Midbrain (tissue), 1 donor: Measurements from ENCODE around the gene ARNT2.

Source experiments
- DNase-seq: peaks from one replicate; lab custom pipeline; 2025; lab: John Stamatoyannopoulos, UW

Gene ARNT2

DNA sequence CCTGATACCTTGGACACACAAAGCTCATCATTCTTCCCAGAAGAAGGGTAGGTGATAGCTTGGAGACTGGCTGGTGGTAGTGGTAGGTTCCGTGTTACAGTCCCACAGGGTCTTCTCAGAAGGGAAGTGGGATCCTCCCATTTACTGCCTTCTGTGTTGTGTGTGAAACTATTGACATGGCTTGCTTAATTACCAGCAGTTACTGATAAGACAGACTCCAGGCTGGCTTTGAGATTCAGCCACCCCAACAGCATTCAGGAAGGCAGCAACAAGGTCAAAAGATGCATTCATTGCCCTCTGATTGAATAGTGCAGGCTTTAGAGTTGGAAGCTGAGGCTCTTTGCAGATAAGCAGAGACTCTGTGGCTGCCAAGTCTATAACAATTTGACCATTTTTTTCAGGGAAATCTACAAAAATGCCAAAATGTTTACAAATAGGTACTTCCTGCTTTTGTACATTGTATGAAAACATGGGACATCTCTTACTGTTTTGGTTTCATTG lies 7.7 kb downstream of the ARNT2 start:
- DNase-seq, result no peak

DNA sequence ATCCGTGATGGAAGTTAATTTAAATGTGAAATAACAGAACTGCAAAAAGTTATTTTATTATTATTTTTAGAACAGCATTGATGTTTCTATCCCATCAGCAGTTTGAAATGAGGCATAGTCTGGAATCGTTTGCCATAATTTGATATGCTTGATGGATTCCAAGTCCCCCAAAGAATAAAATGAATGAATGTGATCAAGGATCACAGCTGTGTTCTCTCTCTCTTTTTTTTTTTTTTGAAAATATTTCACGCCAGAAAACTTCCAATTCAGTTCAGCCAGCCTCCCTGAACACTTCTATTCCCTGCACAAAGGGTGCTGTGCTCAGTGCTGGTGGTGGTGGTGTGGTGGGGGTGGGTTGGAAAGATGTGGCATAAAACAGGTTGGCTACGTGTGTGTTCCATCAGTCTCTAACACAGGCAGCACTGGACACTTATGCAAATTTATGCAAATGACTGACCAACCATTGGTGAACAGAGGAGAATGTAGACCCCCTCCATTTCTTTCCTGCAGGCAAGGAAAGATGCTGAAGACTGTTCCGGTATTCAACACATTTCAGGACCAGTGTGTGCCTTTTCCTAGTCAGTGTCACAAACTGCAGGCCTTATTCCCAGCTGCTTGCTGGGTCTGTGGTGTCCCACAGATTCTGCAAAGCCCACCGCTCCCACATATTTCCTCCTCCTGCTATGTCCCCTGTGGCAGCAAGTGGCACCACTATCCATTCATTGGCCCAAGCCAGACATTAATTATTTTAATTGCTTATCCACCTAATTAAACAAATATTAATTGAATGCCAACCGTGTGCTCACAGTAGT lies 10.6 kb downstream of the ARNT2 start:
- DNase-seq, result no peak

DNA sequence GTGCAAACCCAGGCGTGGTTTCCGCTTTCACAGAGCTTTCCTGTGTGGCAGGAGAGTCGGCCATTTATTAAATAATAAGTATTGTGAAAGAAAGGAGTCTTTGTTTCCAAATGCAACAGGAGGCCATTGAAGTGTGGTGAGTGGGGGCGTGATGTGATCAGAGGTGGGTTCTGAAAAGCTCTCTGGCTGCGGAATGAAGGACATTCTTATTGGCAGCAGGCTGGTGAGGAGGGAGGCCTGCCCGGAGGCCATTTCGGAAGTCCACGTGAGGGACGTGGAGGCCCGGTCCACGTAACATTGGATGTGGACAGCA lies 11.1 kb downstream of the ARNT2 start:
- DNase-seq, result peak; percentile 26

DNA sequence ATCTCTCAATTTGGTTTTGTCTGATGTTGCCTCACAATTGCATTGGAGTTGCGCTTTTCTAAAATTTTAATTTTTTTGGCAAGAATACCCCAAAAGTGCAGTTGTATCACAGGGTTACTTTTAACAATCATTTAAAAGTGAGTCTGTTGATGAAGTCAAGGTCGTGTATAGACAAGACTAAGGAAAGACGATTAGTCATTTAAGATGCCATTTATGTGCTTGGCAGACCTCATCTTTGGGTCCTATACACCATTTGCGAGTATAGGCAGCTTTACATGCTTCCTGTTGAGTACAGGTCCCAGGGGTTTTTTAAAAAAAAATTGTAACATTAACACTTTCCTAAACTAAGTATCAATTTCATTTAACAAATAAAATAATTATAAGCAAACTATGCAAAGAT lies 12.5 kb downstream of the ARNT2 start:
- no peak for DNase-seq

DNA sequence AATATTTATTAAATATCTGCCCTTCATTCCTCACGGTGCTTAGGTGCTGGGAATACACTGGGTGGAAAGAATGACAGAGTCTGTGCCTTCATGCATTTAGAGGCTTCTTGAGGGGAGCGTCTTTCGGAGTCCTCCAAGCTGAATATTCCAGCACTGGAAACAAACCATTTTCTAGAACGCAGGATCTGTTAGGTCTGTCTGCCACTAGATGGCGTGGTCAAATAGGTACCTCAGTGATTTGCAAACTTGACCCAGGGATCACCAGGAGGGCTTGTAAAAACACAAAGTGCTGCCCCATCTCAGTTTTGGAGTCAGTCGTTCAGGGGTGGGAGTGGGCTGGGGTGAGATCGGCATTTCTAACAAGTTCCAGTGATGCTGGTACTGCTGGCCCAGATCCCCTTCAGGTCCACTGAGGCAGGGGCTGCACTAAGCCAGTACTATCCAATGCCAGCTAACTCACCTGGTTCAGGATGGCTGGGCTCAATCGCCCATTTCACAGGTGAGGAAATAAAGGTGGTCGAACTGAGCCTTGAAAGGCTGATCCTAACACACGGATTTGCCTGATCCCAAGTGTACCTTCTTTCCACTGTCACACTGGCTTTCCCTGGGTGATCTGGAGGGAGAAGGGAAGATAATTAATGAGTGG lies 14.8 kb downstream of the ARNT2 start:
- peak; percentile 27 for DNase-seq

DNA sequence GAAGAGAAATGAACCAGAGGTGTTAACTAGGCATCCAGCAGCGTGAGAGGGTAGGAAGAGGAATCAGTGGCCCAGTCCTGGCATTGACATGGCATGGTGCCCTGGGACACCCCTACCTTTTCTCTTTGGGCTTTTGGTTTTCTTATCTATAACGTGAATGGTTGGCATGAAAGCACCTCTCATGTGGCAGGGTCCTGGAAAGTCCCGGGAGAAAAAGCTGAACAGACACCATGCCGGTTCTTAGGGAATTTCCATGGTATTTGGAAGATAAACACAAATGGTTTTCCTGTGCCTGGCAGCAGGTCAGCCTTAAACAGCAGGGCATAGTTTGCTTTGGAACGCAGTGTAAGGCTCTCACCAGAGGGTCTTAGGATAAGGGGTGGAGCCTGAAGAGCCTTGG lies 15.4 kb downstream of the ARNT2 start:
- no peak for DNase-seq

DNA sequence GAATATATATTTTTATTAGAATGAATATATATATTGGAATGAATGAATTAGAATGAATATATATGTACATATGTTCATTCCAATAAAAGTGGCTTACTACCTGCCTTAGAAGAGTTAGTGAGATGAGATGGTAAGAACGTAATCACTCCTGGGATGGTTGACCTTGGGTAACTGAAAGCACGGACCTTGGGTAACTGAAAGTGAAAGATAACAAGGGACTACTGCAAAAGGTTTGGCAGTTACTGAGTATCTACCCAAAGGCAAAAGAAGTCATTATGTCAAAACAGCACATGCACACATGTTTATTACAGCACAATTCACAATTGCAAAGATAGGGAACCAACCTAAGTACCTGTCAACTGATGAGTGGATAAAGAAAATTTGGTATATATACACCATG lies 16.5 kb downstream of the ARNT2 start:
- DNase-seq, result no peak

DNA sequence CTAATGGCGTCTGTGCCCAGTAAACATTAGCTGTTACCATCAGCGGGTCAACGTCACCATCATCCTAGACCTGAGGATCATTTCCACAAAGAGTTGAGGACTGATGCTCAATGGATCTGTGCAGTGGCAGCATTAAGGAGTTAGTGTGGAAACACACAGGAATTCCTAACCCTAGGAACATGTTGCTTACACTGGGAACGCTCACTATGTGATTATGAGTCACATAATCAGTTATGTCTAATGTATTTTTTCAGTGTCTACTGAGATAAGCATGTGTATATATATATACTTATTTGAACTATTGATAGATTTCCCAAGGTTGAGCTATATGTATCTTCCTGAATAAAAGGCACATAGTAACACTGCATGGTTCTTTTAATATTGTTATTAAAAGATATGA lies 19.0 kb downstream of the ARNT2 start:
- DNase-seq, result no peak

DNA sequence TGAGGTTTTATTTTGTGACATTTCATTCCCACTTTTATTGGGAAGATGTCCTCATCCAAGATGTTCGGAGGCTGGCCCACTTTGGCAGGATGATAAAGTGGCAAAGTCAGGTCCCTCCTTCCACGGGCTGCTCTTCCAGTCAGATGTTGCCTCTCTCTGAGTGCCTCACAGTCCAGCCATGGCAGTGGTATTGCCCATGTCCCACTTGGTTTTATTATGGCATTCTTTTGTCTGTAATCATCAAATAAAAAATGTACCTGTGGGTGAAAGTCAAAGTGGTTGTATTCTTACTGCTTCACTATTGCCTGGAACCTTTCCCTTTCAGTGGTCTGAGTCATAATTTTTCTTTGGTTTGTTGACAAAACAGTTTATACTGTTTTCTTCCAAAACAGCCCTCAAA lies 20.2 kb downstream of the ARNT2 start:
- no peak for DNase-seq

DNA sequence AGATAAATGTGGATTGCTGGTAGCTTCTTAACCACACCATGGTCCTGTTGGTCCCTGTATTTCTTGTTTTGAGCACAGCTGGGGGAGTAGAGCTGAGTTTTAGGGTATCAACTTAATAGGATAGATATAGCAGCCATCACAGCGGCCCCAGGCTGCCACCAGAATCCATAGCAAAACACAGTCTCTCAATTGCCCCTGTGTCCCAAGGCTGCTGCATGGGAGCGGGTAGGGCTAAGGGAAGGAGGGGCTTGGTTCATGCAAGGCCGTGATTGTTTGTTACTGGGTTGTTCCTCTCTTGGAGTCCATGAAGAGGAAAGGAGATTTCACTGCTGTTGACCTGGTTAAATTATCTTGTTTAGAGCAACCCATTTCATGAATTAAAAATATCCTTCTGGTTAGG lies 22.1 kb downstream of the ARNT2 start:
- peak; percentile 78 for DNase-seq

DNA sequence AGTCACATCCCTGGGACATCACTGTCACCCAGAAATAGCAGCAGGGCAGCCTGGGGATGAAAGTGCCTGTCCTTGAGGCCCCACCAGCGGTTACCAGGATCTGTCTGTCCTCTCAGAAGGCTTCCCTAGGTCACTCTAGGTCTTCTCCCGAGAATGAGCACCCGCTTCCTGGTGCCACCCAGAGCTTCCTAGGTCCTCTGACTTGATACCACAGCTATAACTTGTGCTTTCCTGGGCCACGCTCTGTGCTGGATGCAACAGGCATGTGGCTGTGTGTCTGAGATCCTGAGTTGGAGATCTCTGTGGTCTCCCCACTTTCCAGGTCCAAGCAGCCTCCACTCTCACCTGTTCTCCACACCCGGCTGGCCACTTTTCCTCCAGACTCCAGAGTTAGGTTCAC lies 25.8 kb downstream of the ARNT2 start:
- no peak for DNase-seq

DNA sequence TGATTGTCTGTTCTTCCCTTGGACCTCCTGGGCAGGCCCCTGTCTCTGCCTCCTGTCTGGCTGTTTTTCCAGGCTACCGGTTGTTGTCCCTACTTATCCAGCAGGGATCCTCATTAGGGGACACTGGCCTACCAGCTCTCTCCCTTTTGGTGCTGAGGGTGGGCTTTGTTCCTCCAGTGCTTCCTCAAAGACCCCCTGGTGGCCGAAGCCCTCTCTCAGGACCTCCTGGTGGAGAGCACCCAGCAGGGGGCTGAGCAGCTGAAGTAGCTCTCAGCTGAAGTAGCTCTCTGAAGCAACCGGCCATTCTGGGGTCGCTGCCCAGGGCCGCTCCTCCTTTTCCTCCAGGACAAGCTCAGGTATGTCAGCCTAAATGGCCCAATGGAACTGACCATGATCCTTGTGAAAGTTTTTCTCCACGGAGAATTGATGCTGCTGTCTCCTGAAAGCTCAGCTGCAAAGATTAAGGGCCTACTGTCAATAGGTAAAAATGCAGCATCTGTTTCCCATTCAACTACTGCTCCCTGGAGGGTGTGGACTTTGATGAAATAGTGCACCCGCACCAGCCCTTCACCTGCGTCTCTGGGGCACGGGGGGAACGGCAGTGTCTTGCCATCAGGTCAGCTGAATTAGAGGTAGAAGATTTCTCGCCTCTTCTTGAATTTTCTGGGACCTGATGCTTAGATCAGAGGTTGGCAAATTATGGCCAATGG lies 27.6 kb downstream of the ARNT2 start:
- DNase-seq, result no peak

DNA sequence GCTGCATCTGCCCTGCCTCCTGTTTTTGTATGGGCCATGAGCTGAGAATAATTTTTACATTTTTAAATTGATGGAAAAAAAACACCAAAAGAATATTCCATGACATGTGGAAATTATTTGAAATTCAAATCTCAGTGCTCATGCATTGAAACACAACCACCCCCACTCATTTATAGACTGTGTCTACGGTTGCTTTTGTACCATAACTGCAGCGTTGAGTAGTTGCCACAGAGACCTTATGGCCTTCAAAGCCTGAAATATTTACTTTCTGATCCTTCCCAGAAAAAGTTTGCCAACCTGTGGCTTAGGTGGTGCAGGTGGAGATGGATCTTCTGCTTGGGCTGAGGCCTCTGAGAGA lies 28.1 kb downstream of the ARNT2 start:
- DNase-seq, result no peak

DNA sequence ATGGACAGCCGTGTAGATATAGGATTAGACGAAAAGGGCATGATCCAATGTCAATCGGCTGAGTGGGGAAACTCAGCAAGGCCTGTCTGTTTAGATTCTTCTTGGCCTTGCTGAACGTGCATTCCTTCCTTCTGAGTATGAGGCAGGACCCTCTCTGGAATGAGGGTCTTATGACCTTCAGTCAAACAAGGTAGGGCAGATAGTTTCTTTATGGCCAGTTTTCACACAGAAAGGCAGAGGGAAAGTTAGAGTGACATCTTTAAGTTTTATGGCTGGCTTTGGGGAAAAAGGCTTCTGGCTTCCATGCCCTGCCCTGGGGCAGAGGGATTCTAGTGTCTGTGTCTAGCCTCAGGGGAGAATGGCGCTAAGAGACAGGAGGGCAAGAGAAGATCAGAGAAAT lies 29.7 kb downstream of the ARNT2 start:
- DNase-seq, result no peak

DNA sequence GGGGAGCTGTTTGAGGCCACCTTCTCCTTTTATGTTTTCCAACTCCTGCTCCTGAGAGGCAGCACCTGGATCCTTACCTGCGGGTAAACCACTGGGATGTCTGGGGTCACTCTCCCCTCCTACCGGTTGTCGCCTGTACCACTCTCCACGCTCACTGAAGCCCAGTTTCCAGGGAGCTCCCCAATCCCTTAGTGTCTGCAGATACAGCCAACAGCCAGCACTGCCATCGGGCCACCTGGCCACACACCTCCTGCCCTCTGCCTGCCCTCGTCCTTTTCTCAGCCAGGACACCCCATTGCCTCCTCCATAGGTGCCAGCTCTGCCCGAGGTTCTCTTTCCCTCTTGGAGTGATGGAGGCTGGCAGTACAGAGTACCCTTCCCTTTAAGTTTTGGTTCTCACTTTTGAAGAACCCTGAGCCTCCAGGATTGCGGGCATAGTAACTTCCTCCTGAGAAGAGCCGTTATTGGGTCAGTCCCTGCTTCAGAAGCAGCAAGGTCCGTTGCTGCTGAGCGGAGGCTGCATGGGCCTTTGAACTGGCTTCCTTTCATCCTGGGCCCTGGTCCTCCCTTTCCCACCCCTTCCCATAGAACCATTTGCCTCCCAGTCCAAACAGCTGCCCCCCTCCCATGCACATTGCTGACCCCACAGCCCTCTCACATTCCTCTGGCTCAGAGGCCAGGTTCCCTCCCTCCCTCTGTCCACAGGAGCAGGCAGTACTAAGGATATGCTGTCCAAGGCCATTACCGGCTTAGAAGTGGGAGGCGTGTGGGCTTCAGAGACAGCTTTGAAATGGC lies 30.9 kb downstream of the ARNT2 start:
- no peak for DNase-seq

DNA sequence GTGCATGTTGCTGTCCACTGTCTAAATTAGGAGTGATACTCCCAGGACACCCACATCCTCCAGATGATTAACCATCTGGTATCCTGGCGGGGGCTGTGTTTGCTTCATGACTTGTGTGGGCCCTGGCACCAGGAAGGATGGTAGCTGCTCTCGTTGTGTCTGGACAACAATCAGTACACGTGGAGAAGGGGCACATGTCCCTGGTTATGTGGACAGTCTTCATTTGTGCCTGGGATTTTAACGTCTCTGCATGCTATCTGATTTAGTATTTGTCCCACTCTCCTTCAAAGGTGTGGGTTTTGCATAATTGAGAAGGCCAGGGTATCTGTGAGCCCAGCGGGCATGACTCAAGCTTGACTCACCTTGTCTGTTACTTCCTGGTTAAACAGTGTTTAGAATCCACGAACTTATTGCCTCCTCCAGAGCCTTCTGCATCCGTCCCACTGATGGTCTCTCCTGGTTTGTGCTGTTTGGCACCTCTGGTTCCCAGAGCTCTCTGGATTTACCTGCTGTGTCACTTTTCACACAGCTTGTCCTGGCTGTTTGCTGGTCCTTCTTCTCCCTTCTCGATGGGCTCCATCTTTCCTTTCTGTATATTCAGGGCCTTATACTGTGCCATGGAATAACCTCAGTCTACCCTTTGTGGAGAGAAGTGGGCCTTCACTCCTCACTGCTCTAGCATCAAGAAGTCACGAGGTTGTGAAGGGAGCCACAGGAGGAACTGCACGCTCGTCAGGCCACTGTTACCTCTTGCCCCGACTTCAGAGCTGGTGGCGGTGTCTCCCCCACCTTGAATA lies 32.5 kb downstream of the ARNT2 start:
- DNase-seq, result no peak

DNA sequence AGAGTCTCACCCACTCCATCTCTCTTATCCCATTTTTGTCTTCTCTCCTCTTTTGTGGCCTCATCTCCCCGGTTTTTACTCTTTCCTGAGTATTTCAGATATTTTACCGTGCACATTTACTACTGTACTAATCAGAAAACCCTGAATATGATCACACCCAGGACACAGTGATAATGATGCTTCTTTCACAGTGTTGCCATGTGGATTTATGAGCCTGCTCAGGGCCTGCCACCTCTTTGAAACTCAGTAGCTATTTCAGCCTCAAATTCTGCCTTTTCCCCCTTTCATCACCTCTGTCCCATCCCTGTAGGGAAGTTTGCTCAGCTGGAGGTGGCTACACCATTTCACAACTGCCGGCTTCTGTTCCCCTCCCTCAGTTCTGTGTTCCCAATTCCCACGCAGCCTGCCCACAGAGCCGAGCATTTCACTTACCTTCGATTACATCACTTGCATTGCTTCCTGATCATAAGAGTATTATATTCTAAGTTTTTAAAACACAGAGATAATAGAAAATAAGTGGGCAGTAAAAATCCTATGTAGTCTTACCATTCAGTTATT lies 33.2 kb downstream of the ARNT2 start:
- DNase-seq, result no peak

DNA sequence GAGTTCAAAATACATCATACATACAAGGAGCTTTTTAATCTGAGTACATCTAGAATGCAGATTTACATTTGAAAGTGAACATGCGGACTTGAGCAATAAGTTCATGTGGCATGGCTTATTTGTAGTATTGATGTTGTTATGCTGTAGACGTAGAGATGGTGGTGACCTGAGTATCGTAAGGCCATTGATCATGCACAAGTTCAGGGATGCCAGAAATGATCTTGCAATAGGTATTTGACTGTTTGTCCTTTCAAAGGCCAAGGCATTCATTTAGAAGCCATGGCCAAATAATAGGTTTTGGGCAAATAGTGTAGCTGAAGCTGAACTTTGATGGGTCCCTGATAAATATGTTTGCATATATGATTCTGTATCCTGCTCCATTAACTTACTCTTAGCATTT lies 35.0 kb downstream of the ARNT2 start:
- no peak for DNase-seq

DNA sequence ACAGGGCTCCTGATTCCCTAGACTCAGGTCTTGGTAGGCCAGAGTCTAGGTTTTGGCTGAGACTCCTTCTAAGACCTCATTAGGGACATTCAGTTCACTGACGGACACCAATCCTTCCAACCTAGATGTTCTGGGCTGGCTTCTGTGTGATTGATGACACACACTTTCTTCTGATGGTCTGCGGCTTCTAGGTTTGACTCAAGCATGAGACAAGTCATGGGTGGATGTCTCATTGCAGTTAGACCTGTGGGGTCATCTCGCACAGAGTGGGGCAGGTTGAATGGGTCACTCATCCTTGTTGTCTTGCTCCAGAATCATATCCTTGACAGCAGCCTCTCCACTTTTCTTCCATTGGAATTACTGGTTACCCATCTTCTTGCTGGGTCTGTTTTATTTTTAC lies 35.8 kb downstream of the ARNT2 start:
- DNase-seq, result no peak

DNA sequence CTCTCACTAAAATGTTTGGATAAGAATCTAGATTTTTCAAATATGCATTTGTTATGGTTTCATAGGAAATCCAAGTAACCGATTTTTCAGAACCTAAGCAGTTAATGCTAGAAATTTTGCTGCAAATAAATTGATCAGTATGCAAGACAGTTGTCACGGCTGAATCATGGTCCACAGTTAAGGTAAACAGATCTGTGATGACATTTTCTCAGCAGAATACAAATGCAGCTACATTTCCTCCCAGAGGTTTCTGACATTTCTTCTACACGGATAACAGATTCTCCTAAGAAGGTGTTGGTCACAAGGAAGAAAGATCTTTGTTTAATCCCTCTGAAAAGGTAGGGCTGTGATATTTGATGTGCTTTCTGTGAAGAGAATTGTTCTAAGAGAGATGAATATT lies 36.9 kb downstream of the ARNT2 start:
- no peak for DNase-seq

DNA sequence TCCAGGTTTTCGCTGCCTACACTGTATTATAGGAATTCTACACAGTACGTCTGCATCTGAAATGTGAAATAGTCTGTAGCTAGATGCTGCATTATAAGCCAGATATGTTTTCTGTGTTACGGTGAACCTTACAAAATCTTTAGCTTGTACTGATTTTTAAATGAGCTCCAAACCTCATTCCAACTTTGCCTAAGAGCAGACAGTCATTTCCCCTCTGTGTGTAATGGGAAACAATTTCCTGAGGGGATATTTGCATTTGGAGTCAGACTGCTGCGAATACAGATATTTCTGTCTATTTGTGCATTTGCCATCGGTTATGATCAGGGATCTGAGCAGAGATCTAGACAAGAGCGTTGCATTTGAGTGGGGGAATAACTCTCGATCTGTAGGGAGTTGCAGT lies 37.5 kb downstream of the ARNT2 start:
- DNase-seq, result no peak
